Mesenchymal stem cell (in vitro differentiated cells and primary cell): ENCODE data around the gene CRB1. TPM values are rescaled to one million over a fixed set of nuclear protein-coding genes. Genes with fewer than 3 reads are reported as not detected.

Source experiments
- DNase-seq: peaks from one replicate; pipeline ENCODE4 v3.0.0-alpha.2; 2013
- H2AFZ ChIP-seq: one replicate; pipeline ENCODE4 v1.6.1; 2013; ENCODE audit warnings: low read depth, mild to moderate bottlenecking, control low read depth, inconsistent platforms, low read length, moderate library complexity
- H2AK5ac ChIP-seq: 2 replicates; pipeline ENCODE4 v1.6.1; 2013; ENCODE audit warnings: low read length, moderate library complexity, mild to moderate bottlenecking, inconsistent platforms; ENCODE audit not compliant: severe bottlenecking
- H2BK120ac ChIP-seq: one replicate; pipeline ENCODE4 v1.6.1; 2013; ENCODE audit warnings: low read depth, mild to moderate bottlenecking, inconsistent platforms, low read length, moderate library complexity
- H2BK12ac ChIP-seq, 2 experiments: one replicate each; pipeline ENCODE4 v1.6.1; 2013; ENCODE audit warnings: inconsistent platforms in 2 of 2, low read length in 2 of 2, mild to moderate bottlenecking in 2 of 2, moderate library complexity in 2 of 2, control low read depth in 1 of 2
- H2BK15ac ChIP-seq: one replicate; pipeline ENCODE4 v1.6.1; 2013; ENCODE audit warnings: mild to moderate bottlenecking, low read depth, inconsistent platforms; ENCODE audit not compliant: poor library complexity, severe bottlenecking
- H2BK5ac ChIP-seq: 2 replicates; pipeline ENCODE4 v1.6.1; 2013; ENCODE audit warnings: low read depth, mild to moderate bottlenecking, low read length, control low read depth, inconsistent platforms; ENCODE audit not compliant: poor library complexity, severe bottlenecking
- H3K14ac ChIP-seq, 2 experiments: one replicate each; pipeline ENCODE4 v1.6.1; 2013; ENCODE audit warnings: inconsistent platforms in 2 of 2, low read length in 2 of 2, control low read depth in 1 of 2, mild to moderate bottlenecking in 1 of 2, moderate library complexity in 1 of 2
- H3K18ac ChIP-seq, 2 experiments: one replicate each; pipeline ENCODE4 v1.6.1; 2013; ENCODE audit warnings: inconsistent platforms in 2 of 2, low read length in 2 of 2, control low read depth in 1 of 2, low read depth in 1 of 2, mild to moderate bottlenecking in 1 of 2
- H3K23ac ChIP-seq, 2 experiments: one replicate each; pipeline ENCODE4 v1.6.1; 2013; ENCODE audit warnings: inconsistent platforms in 2 of 2, low read length in 2 of 2, mild to moderate bottlenecking in 2 of 2, moderate library complexity in 2 of 2, control low read depth in 1 of 2
- H3K27ac ChIP-seq: 2 replicates; pipeline ENCODE4 v1.5.1; 2013; ENCODE audit warnings: mild to moderate bottlenecking, moderate library complexity, low read length, control low read depth, inconsistent platforms; ENCODE audit not compliant: poor library complexity, severe bottlenecking
- H3K27me3 ChIP-seq, 2 experiments: 2 replicates each; pipeline versions ENCODE4 v1.6.1 to v1.7.0; 2013; ENCODE audit warnings: low read length in 2 of 2, mild to moderate bottlenecking in 2 of 2, moderate library complexity in 2 of 2, control low read depth in 1 of 2, inconsistent platforms in 1 of 2; ENCODE audit not compliant: control insufficient read depth in 1 of 2, insufficient read depth in 1 of 2
- H3K36me3 ChIP-seq, 2 experiments: 2 replicates each; pipeline versions ENCODE4 v1.6.1 to v1.7.0; 2013; ENCODE audit warnings: low read length in 2 of 2, control low read depth in 1 of 2, inconsistent platforms in 1 of 2, low read depth in 1 of 2, mild to moderate bottlenecking in 1 of 2; ENCODE audit not compliant: insufficient read depth in 2 of 2, control insufficient read depth in 1 of 2
- H3K4ac ChIP-seq, 2 experiments: one replicate each; pipeline ENCODE4 v1.6.1; 2013; ENCODE audit warnings: inconsistent platforms in 2 of 2, low read length in 2 of 2, mild to moderate bottlenecking in 2 of 2, moderate library complexity in 2 of 2, control low read depth in 1 of 2, low read depth in 1 of 2
- H3K4me1 ChIP-seq: 2 replicates; pipeline ENCODE4 v1.6.1; 2013; ENCODE audit warnings: low read depth, low read length, control low read depth; ENCODE audit not compliant: control insufficient read depth, insufficient read depth
- H3K4me2 ChIP-seq: 2 replicates; pipeline ENCODE4 v1.6.1; 2013; ENCODE audit warnings: low read length, mild to moderate bottlenecking, inconsistent platforms; ENCODE audit not compliant: poor library complexity, severe bottlenecking
- H3K4me3 ChIP-seq, 2 experiments: 2 replicates each; pipeline versions ENCODE4 v1.5.1 to v1.7.0; 2013; ENCODE audit warnings: low read length in 2 of 2, mild to moderate bottlenecking in 2 of 2, control low read depth in 1 of 2, low read depth in 1 of 2; ENCODE audit not compliant: insufficient read depth in 1 of 2
- H3K79me1 ChIP-seq: replicated peaks from 2 replicates; pipeline ENCODE4 v1.6.1; 2013; ENCODE audit warnings: mild to moderate bottlenecking, control low read depth, low read length, inconsistent platforms; ENCODE audit not compliant: poor library complexity, severe bottlenecking
- H3K9ac ChIP-seq: 2 replicates; pipeline ENCODE4 v1.7.0; 2013; ENCODE audit warnings: mild to moderate bottlenecking, low read length, moderate library complexity
- H3K9me3 ChIP-seq: 2 replicates; pipeline ENCODE4 v1.7.0; 2013; ENCODE audit warnings: mild to moderate bottlenecking, low read length; ENCODE audit not compliant: control insufficient read depth
- H4K8ac ChIP-seq: one replicate; pipeline ENCODE4 v1.6.1; 2013; ENCODE audit warnings: inconsistent platforms, mild to moderate bottlenecking, low read length, moderate library complexity
- H4K91ac ChIP-seq: one replicate; pipeline ENCODE4 v1.6.1; 2013; ENCODE audit warnings: mild to moderate bottlenecking, low read length, inconsistent platforms
- WGBS: methylation state at CpG from one replicate; pipeline ENCODE4 v1.1.7; 2013; ENCODE audit warnings: mixed read lengths; 5-methylcytosine and 5-hydroxymethylcytosine counted together
- polyA plus RNA-seq, 2 experiments: library from polyadenylated mRNA; stranded (reverse); fragments of 200-250 nt; gene quantifications; one replicate each; pipeline ENCODE4 v1.2.3, GENCODE V29; 2013

Gene CRB1
- polyA plus RNA-seq (2013, experiment 1 of 2), result not detected
- polyA plus RNA-seq (2013, experiment 2 of 2), result not detected

DNA sequence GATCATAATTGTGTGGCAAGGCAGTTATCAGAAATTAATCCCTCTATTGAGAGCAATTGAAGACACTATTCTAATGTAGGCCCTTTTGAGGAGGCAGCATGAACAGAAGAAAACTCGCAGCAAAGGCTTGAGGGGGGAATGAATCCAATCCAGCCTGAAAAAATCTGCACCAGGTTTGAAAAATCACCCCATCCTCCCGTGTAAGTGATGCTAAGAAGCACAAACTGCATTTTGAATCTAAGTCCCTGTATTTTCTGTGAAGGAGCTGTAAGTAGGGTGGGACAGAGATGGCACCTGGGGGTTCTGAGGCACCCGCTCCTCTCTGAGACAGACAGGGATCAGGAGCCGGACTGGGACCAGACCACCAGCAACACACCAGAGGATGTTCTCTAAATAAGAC lies at the start of gene CRB1:
Gene CRB1 (plus strand): TSS at position 241 of the 400 bp plus-strand sequence. CDS start 161 bp downstream, outside the sequence.
- H3K79me1 ChIP-seq, result no peaks in the 10 kb centered on the region
- H2BK12ac ChIP-seq, result no peak within 1 kb of the TSS
- DNase-seq, result no peak
- H3K14ac ChIP-seq, result no peak within 1 kb of the TSS
- no peak within 1 kb of the TSS for H3K23ac ChIP-seq
- H3K36me3 ChIP-seq, result no peaks in the 10 kb centered on the region
- H3K27ac ChIP-seq, result no peak within 1 kb of the TSS
- H2BK120ac ChIP-seq, result no peak within 1 kb of the TSS
- no peaks in the 10 kb centered on the region for H3K27me3 ChIP-seq
- H3K9ac ChIP-seq, result peak within 1 kb of the TSS; percentile 48
- no peak within 1 kb of the TSS for H2BK15ac ChIP-seq
- no peaks in the 10 kb centered on the region for H3K9me3 ChIP-seq
- H3K4ac ChIP-seq, result no peak within 1 kb of the TSS
- H4K91ac ChIP-seq, result no peak within 1 kb of the TSS
- H2AFZ ChIP-seq, result no peak within 1 kb of the TSS
- no peak within 1 kb of the TSS for H3K4me2 ChIP-seq
- no peaks in the 10 kb centered on the region for H3K4me1 ChIP-seq
- WGBS, result 44% methylated on average over 4 of the region's 4 CpGs
- no peak within 1 kb of the TSS for H2AK5ac ChIP-seq
- no peak within 1 kb of the TSS for H4K8ac ChIP-seq
- H3K18ac ChIP-seq, result no peak within 1 kb of the TSS
- H3K4me3 ChIP-seq, result no peak within 1 kb of the TSS
- H2BK5ac ChIP-seq, result no peak within 1 kb of the TSS

- H2BK120ac ChIP-seq, result no peak overlapping the region
- H2BK5ac ChIP-seq, result no peak overlapping the region
- no peaks in the 10 kb centered on the region for H3K27me3 ChIP-seq
- no peak overlapping the region for H3K18ac ChIP-seq
- no peak overlapping the region for H4K8ac ChIP-seq
- no peak overlapping the region for H3K4me2 ChIP-seq
- H3K9me3 ChIP-seq, result no peaks in the 10 kb centered on the region
- no peaks in the 10 kb centered on the region for H3K4me1 ChIP-seq
- no peak overlapping the region for H2AK5ac ChIP-seq
- H3K79me1 ChIP-seq, result no peaks in the 10 kb centered on the region
- H2BK15ac ChIP-seq, result no peak overlapping the region
- DNase-seq, result no peak
- H3K27ac ChIP-seq, result no peak overlapping the region
- no peak overlapping the region for H4K91ac ChIP-seq
- no peak overlapping the region for H3K23ac ChIP-seq
- H3K4me3 ChIP-seq, result no peak overlapping the region
- no peak overlapping the region for H3K14ac ChIP-seq
- H3K36me3 ChIP-seq, result no peaks in the 10 kb centered on the region
- no peak overlapping the region for H2BK12ac ChIP-seq
- H3K4ac ChIP-seq, result no peak overlapping the region
- no peak overlapping the region for H3K9ac ChIP-seq
- H2AFZ ChIP-seq, result no peak overlapping the region
These were observed 49.2 kb upstream of the CRB1 start for GRCh38 chr1:197218857-197219256.

DNA sequence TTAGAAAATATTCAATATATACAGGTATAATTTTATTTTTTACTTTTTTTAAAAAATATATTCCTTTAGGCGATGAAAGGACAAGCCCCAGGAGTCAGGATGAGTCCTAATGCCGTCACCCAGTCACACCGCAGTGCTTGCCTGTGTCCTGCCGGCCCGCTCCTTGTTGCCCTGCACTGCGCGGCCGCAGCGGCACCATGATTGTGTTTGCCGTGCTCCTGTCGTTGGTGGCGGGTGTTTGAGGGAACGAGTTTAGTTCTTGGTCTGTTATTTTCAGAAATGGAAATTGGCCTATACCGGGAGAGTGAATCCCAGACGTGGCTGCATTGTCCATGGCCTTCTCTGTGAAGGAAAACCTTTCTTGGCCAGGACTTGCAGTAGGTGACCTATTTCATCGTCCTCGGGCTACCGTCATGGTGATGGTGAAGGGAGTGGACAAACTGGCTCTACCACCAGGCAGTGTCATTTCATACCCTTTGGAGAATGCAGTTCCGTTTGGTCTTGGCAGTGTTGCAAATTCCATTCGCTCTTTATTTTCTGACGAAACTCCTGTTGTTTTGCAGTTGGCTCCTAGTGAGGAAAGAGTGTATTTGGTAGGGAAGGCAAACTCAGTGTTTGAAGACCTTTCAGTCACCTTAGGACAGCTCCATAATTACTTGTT lies 45.9 kb upstream of the CRB1 start:
- no peak overlapping the region for H3K27ac ChIP-seq
- no peak overlapping the region for H3K4ac ChIP-seq
- no peak overlapping the region for H2AFZ ChIP-seq
- H2BK5ac ChIP-seq, result no peak overlapping the region
- no peaks in the 10 kb centered on the region for H3K36me3 ChIP-seq
- no peak overlapping the region for H2BK12ac ChIP-seq
- no peaks in the 10 kb centered on the region for H3K79me1 ChIP-seq
- 94% methylated on average over 21 of the region's 21 CpGs for WGBS
- H4K91ac ChIP-seq, result no peak overlapping the region
- H3K18ac ChIP-seq, result no peak overlapping the region
- no peak overlapping the region for H3K4me2 ChIP-seq
- H3K9ac ChIP-seq, result no peak overlapping the region
- H3K4me1 ChIP-seq, result no peaks in the 10 kb centered on the region
- H3K14ac ChIP-seq, result no peak overlapping the region
- H4K8ac ChIP-seq, result no peak overlapping the region
- H3K27me3 ChIP-seq, result no peaks in the 10 kb centered on the region
- DNase-seq, result no peak
- H3K23ac ChIP-seq, result no peak overlapping the region
- no peaks in the 10 kb centered on the region for H3K9me3 ChIP-seq
- no peak overlapping the region for H3K4me3 ChIP-seq
- H2BK120ac ChIP-seq, result no peak overlapping the region
- no peak overlapping the region for H2AK5ac ChIP-seq
- H2BK15ac ChIP-seq, result no peak overlapping the region

GRCh38 chr1:197222780-197223179 lies 45.3 kb upstream of the CRB1 start:
- H2BK120ac ChIP-seq, result no peak overlapping the region
- no peak overlapping the region for H3K4me2 ChIP-seq
- no peak overlapping the region for H3K18ac ChIP-seq
- no peaks in the 10 kb centered on the region for H3K9me3 ChIP-seq
- no peaks in the 10 kb centered on the region for H3K27me3 ChIP-seq
- H2AFZ ChIP-seq, result no peak overlapping the region
- DNase-seq, result no peak
- H3K36me3 ChIP-seq, result no peaks in the 10 kb centered on the region
- no peak overlapping the region for H3K4me3 ChIP-seq
- no peaks in the 10 kb centered on the region for H3K4me1 ChIP-seq
- H2BK12ac ChIP-seq, result no peak overlapping the region
- WGBS, result 100% methylated on average over 1 of the region's 2 CpGs
- no peak overlapping the region for H3K9ac ChIP-seq
- no peak overlapping the region for H3K14ac ChIP-seq
- no peak overlapping the region for H3K4ac ChIP-seq
- no peak overlapping the region for H2BK5ac ChIP-seq
- H2AK5ac ChIP-seq, result no peak overlapping the region
- no peak overlapping the region for H4K91ac ChIP-seq
- H4K8ac ChIP-seq, result no peak overlapping the region
- H2BK15ac ChIP-seq, result no peak overlapping the region
- H3K27ac ChIP-seq, result no peak overlapping the region
- H3K79me1 ChIP-seq, result no peaks in the 10 kb centered on the region
- no peak overlapping the region for H3K23ac ChIP-seq
